ENCODE data around the gene TOX3.

Gene TOX3

DNA sequence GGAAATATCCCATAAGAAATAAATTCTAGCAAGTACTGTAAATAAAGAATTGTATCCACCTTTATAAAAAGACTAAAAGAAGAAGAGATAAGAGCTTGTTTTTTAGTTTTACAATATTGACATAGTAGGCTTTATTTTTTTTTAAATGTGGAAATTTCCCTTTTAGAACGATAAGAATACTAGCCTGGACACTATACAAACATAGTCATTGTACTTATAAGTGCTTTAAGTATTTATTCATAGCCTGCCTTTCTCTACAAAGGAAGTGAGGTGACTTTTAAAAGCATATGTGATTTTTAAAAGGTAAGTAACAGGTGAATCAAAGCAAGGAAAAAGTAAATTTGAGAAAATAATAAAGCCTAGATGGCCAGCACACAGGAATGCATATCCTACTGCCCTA lies 17.7 kb downstream of the TOX3 start:
- H3K27ac Mint-ChIP-seq, result no peak overlapping the region
- H3K36me3 Mint-ChIP-seq (ENCODE audit: low read depth), result no peaks in the 10 kb centered on the region
- DNase-seq, result no peak
- H3K9me3 Mint-ChIP-seq, result no peaks in the 10 kb centered on the region
- H3K4me1 Mint-ChIP-seq, result no peaks in the 10 kb centered on the region
- H3K4me3 Mint-ChIP-seq, result no peak overlapping the region
- H3K27me3 Mint-ChIP-seq (ENCODE audit: low read depth, poor library complexity), result peaks cover 2% of the 10 kb centered on the region
- TF ChIP-seq, protein P1, sequence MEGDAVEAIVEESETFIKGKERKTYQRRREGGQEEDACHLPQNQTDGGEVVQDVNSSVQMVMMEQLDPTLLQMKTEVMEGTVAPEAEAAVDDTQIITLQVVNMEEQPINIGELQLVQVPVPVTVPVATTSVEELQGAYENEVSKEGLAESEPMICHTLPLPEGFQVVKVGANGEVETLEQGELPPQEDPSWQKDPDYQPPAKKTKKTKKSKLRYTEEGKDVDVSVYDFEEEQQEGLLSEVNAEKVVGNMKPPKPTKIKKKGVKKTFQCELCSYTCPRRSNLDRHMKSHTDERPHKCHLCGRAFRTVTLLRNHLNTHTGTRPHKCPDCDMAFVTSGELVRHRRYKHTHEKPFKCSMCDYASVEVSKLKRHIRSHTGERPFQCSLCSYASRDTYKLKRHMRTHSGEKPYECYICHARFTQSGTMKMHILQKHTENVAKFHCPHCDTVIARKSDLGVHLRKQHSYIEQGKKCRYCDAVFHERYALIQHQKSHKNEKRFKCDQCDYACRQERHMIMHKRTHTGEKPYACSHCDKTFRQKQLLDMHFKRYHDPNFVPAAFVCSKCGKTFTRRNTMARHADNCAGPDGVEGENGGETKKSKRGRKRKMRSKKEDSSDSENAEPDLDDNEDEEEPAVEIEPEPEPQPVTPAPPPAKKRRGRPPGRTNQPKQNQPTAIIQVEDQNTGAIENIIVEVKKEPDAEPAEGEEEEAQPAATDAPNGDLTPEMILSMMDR (IDR thresholded peaks at IDR 0.05), result no peak

DNA sequence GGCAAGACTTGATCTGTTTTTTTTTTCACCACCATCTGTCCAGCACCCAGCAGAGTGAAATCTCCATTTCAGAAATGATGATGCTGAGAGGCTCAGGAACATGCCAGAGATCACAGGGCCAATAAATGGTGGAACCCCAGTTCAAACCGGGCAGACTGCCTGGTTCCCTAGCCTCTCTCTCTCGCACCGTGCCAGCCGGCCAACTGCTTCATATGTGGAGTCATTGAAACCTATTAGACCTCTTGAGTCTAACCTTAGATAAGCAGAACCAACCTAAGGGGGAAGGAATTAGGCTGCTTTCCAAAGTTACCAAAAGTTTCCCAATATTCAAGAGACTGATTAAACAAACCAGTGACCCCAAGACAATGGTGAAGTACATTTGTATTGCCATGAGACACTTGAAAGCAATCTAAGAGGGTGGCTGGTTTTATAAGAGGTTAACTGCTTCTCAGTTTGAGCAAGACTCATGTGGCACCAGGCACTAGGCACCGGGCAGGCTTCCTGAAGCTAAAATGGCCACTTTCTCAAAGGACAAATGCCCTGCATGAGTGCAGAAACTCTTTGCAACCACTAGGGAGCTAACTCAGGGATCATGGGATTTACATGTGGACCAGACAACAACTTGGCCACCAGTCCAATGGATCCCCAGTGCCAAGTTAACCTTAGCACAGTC lies 18.4 kb downstream of the TOX3 start:
- Mint-ChIP-seq H3K27ac (no peak overlapping the region), H3K27me3 (ENCODE audit: low read depth, poor library complexity) (peaks cover 2% of the 10 kb centered on the region), H3K9me3 (no peaks in the 10 kb centered on the region), H3K4me3 (no peak overlapping the region), H3K4me1 (no peaks in the 10 kb centered on the region), H3K36me3 (ENCODE audit: low read depth) (no peaks in the 10 kb centered on the region)
- TF ChIP-seq, protein P1 (IDR thresholded peaks at IDR 0.05), result no peak
- no peak for DNase-seq

DNA sequence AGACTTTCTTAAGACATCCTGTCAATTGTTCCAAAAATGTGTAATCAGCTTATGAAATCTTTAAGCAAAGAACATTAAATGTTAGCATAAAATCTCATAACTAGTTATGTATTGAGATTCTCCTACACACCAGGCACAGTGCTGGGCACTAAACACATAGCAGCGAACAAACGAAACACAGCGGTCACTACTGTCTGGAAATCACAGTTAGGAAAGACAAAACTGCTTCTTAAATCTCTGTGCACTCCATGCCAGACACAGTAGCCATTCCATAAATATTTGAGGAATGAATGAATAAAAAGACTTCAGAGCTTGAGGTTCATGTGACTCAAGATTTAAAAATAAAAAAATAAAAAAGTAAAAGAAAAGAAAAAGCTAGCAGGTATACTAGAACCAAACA lies 20.1 kb downstream of the TOX3 start:
- no peaks in the 10 kb centered on the region for H3K9me3 Mint-ChIP-seq
- H3K36me3 Mint-ChIP-seq (ENCODE audit: low read depth), result no peaks in the 10 kb centered on the region
- H3K27me3 Mint-ChIP-seq (ENCODE audit: low read depth, poor library complexity), result peaks cover 3% of the 10 kb centered on the region
- no peak overlapping the region for H3K27ac Mint-ChIP-seq
- TF ChIP-seq, protein P1 (IDR thresholded peaks at IDR 0.05), result no peak
- H3K4me3 Mint-ChIP-seq, result no peak overlapping the region
- H3K4me1 Mint-ChIP-seq, result no peaks in the 10 kb centered on the region
- DNase-seq, result no peak

DNA sequence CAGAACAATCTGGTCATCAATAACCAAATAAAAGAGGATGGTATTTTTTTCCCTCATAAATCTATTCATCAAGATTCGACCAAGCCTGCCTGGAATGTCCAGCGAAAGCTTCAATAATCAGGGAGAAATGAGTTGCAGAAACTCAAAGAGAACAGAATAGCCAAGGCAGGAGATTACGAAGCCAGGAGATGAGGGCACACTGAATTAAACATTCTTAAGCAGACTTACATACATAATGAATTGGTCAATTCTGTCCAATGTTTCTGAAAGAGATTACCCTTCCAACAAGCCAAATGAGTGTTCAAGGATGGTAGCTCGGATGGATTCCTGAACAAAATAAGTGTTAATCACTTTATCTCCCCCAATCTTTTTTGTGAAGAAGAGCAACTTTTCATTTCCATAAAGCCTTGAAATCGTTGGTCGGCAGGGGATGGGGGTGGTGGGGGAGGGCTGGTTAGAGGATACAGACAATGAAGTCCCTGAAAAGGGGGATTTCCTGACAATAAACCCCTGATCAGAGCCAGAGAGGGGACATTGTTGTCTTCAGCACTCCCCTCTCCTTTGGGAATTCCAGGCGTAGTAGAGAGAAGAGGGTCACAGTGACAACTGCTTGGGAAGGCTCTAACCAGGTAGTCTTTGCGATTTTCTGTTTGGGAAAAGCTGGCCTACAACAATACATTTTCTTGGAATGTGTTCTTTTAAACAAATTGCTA lies 20.7 kb downstream of the TOX3 start:
- Mint-ChIP-seq H3K4me1 (no peaks in the 10 kb centered on the region), H3K27me3 (ENCODE audit: low read depth, poor library complexity) (peaks cover 8% of the 10 kb centered on the region), H3K27ac (no peak overlapping the region), H3K9me3 (no peaks in the 10 kb centered on the region), H3K4me3 (no peak overlapping the region), H3K36me3 (ENCODE audit: low read depth) (no peaks in the 10 kb centered on the region)
- no peak for DNase-seq
- TF ChIP-seq, protein P1 (IDR thresholded peaks at IDR 0.05), result no peak

DNA sequence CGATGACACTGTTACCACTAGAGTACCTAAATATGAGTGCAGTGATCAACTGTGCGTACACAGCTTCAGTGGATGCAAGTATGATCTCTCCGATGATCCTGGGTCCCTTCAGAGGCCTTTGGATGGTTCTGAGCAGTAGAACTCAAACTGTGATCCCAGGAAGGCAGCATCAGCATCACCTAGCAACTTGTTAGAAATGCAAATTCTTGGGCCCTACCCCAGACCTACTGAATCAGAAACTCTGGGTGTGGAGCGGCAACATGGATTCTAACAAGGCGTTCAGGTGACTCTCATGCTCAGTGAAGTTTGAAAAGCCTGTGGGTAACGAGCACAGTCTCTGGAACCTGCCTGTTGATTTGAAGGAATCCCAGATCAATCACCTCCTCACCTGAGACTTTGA lies 25.4 kb downstream of the TOX3 start:
- H3K4me1 Mint-ChIP-seq, result no peaks in the 10 kb centered on the region
- H3K4me3 Mint-ChIP-seq, result no peak overlapping the region
- TF ChIP-seq, protein P1 (IDR thresholded peaks at IDR 0.05), result no peak
- H3K9me3 Mint-ChIP-seq, result no peaks in the 10 kb centered on the region
- peaks cover 8% of the 10 kb centered on the region for H3K27me3 Mint-ChIP-seq (ENCODE audit: low read depth, poor library complexity)
- no peak overlapping the region for H3K27ac Mint-ChIP-seq
- no peaks in the 10 kb centered on the region for H3K36me3 Mint-ChIP-seq (ENCODE audit: low read depth)
- DNase-seq, result no peak

DNA sequence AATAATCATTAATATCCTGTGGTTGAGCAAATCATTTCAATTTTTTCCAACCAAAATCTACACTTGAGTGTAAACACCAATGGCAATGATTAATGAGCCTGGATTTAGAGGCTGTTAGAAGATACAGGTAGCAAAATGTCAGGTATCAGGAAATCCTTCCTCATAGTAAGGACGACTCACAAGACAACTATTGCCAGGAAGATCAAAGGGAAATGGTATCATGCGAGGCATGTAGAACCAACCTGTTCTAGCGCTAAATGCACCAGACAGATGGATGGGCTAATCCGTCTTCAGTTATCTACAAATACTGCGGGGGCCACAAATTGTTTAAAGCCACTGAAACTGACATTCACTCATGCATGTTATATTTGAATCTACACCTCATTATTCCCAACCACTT lies 28.1 kb downstream of the TOX3 start:
- DNase-seq, result no peak
- no peaks in the 10 kb centered on the region for H3K4me1 Mint-ChIP-seq
- peaks cover 5% of the 10 kb centered on the region for H3K27me3 Mint-ChIP-seq (ENCODE audit: low read depth, poor library complexity)
- H3K36me3 Mint-ChIP-seq (ENCODE audit: low read depth), result no peaks in the 10 kb centered on the region
- no peaks in the 10 kb centered on the region for H3K9me3 Mint-ChIP-seq
- TF ChIP-seq, protein P1 (IDR thresholded peaks at IDR 0.05), result no peak
- no peak overlapping the region for H3K27ac Mint-ChIP-seq
- no peak overlapping the region for H3K4me3 Mint-ChIP-seq
